ENCODE results near the gene C1orf226. TPM values are rescaled to one million over a fixed set of nuclear protein-coding genes. Genes with fewer than 3 reads are reported as not detected.

C1orf226 gene
- total and polyA plus RNA-seq, 2 experiments from 2014 or later, result 2.7 to 12.5 TPM

DNA sequence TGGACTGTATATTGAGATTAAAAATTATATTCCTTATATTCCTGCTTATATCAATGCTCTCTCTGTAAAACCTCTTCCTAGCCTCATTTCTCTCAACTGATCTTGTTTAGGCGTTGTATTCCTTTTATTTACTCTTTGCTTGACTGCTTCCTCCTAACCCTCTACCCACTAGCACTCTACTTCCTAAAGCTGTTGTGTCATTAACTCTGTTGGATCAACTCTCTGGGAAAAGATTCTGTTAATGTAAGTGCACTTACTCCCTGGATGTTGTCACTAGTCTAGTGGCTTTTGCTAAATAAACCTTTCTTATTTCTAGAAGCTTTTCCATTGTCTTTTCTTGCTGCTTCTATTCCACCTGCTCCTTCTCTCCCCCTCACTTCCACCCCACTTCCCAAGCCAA lies 11.4 kb upstream of the C1orf226 start:
- no peaks in the 10 kb centered on the region for H3K79me2 ChIP-seq (replicated peaks; ENCODE audit: insufficient read depth)
- H3K9me3 Mint-ChIP-seq, result no peaks in the 10 kb centered on the region

DNA sequence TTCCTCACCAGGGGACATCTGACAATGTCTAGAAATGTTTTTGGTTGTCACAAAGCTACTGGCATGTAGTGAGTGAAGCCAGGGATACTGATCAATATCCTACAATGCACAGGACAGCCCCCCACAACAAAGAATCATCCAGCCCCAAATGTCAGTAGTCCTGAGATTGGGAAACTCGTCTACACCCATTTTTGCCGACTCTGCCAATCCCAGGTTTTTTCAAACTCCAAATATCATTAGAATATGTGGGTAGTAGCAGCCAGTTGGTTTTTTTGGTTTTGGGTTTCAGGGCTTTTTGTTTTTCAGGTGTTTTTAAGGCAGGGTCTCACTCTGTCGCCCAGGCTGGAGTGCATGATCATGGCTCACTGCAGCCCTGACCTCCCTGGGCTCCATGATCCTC lies 10.8 kb upstream of the C1orf226 start:
- ATAC-seq (no peak), DNase-seq (ENCODE audit: low spot score) (no peak)
- Histone ChIP-seq H2AFZ (no peak overlapping the region), H3K4me1 (ENCODE audit: insufficient read depth) (no peaks in the 10 kb centered on the region), H3K4me2 (no peak overlapping the region), H3K27ac (ENCODE audit: low read depth) (no peak overlapping the region), H3F3A (replicated peaks; ENCODE audit: low read depth) (no peaks in the 10 kb centered on the region), H3K36me3 (ENCODE audit: insufficient read depth) (no peaks in the 10 kb centered on the region), H3K4me3 (no peak overlapping the region), H4K20me1 (replicated peaks; ENCODE audit: insufficient read depth) (no peaks in the 10 kb centered on the region), H3K27me3 (ENCODE audit: insufficient read depth) (no peaks in the 10 kb centered on the region), H3K79me2 (replicated peaks; ENCODE audit: insufficient read depth) (no peaks in the 10 kb centered on the region), H3K9me2 (ENCODE audit: insufficient read depth) (no peaks in the 10 kb centered on the region)
- H3K4me3 Mint-ChIP-seq, result no peak overlapping the region
- no peak for TF ChIP-seq ZNF114 (CRISPR knock-in tag; IDR thresholded peaks at IDR 0.05)
- H3K4me1 Mint-ChIP-seq, result no peaks in the 10 kb centered on the region
- H3K36me3 Mint-ChIP-seq (ENCODE audit: low read depth), result peaks cover 17% of the 10 kb centered on the region; the same call in 2 of the 3 replicates
- no peaks in the 10 kb centered on the region for H3K9me3 Mint-ChIP-seq
- H3K27ac Mint-ChIP-seq, result no peak overlapping the region
- H3K27me3 Mint-ChIP-seq (ENCODE audit: insufficient read depth, low read depth, poor library complexity), result peaks cover 22% of the 10 kb centered on the region

More for the DNA sequence above, 11.4 kb upstream of the C1orf226 start:
- Histone ChIP-seq H3F3A (replicated peaks; ENCODE audit: low read depth) (no peaks in the 10 kb centered on the region), H3K27ac (ENCODE audit: low read depth) (no peak overlapping the region), H3K4me1 (ENCODE audit: insufficient read depth) (no peaks in the 10 kb centered on the region), H2AFZ (no peak overlapping the region), H3K4me2 (no peak overlapping the region), H3K36me3 (ENCODE audit: insufficient read depth) (no peaks in the 10 kb centered on the region), H3K27me3 (ENCODE audit: insufficient read depth) (no peaks in the 10 kb centered on the region), H3K9me2 (ENCODE audit: insufficient read depth) (no peaks in the 10 kb centered on the region), H4K20me1 (replicated peaks; ENCODE audit: insufficient read depth) (no peaks in the 10 kb centered on the region), H3K4me3 (no peak overlapping the region)
- no peak for ATAC-seq
- Mint-ChIP-seq H3K27me3 (ENCODE audit: insufficient read depth, low read depth, poor library complexity) (peaks cover 24% of the 10 kb centered on the region), H3K27ac (no peak overlapping the region), H3K36me3 (ENCODE audit: low read depth) (peaks cover 17% of the 10 kb centered on the region; the same call in 2 of the 3 replicates), H3K4me1 (no peaks in the 10 kb centered on the region), H3K4me3 (no peak overlapping the region)
- no peak for TF ChIP-seq ZNF331 (CRISPR knock-in tag; IDR thresholded peaks at IDR 0.05; ENCODE audit: low read depth)
- no peak for TF ChIP-seq EZH2phosphoT487 (IDR thresholded peaks at IDR 0.05; ENCODE audit: unreplicated experiment)
- TF ChIP-seq, protein P1, sequence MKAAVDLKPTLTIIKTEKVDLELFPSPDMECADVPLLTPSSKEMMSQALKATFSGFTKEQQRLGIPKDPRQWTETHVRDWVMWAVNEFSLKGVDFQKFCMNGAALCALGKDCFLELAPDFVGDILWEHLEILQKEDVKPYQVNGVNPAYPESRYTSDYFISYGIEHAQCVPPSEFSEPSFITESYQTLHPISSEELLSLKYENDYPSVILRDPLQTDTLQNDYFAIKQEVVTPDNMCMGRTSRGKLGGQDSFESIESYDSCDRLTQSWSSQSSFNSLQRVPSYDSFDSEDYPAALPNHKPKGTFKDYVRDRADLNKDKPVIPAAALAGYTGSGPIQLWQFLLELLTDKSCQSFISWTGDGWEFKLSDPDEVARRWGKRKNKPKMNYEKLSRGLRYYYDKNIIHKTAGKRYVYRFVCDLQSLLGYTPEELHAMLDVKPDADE (IDR thresholded peaks at IDR 0.05), result no peak
- TF ChIP-seq CREB1 (CRISPR knock-in tag; IDR thresholded peaks at IDR 0.05; ENCODE audit: low read depth), result no peak
- no peak for TF ChIP-seq NANOG (IDR thresholded peaks at IDR 0.05; ENCODE audit: borderline replicate concordance)
- TF ChIP-seq, protein P2, sequence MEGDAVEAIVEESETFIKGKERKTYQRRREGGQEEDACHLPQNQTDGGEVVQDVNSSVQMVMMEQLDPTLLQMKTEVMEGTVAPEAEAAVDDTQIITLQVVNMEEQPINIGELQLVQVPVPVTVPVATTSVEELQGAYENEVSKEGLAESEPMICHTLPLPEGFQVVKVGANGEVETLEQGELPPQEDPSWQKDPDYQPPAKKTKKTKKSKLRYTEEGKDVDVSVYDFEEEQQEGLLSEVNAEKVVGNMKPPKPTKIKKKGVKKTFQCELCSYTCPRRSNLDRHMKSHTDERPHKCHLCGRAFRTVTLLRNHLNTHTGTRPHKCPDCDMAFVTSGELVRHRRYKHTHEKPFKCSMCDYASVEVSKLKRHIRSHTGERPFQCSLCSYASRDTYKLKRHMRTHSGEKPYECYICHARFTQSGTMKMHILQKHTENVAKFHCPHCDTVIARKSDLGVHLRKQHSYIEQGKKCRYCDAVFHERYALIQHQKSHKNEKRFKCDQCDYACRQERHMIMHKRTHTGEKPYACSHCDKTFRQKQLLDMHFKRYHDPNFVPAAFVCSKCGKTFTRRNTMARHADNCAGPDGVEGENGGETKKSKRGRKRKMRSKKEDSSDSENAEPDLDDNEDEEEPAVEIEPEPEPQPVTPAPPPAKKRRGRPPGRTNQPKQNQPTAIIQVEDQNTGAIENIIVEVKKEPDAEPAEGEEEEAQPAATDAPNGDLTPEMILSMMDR (conservative IDR thresholded peaks at IDR 0.05; ENCODE audit: low read depth in 2 of 2), result no peak
- TF ChIP-seq STAT1 (IDR thresholded peaks at IDR 0.05; ENCODE audit: unreplicated experiment), result no peak
- TF ChIP-seq JUNB (IDR thresholded peaks at IDR 0.05; ENCODE audit: unreplicated experiment), result no peak
- no peak for DNase-seq (ENCODE audit: low spot score)
